SK-N-SH treated with all-trans-retinoic acid at 6 μM for 48 hours (cell line): ENCODE results near the gene PEX10.
"Not testable (repeated sequence)": the region's sequence is repeated elsewhere in the genome, so short reads cannot be mapped to it uniquely, and the experiment has no call there.

Experiments
- ATAC-seq: fragments of 200-7000 bp; cut with Tn5 transposase; 3 replicates; pipeline ENCODE4 v1.9.1; 2020; ENCODE audit warnings: mild to moderate bottlenecking, moderate library complexity
- ARNTL ChIP-seq: fragments of 450-650 bp; formaldehyde crosslinking; IDR thresholded peaks from 2 replicates; pipeline ENCODE4 v1.5.0; 2020; ENCODE audit warnings: low read depth, mild to moderate bottlenecking, moderate library complexity, borderline replicate concordance
- BACH2 ChIP-seq: fragments of 250-450 bp; sonication (Bioruptor Pico); IDR thresholded peaks from 2 replicates; pipeline ENCODE4 v1.9.0; 2021; ENCODE audit warnings: mild to moderate bottlenecking, borderline replicate concordance
- CSDC2 ChIP-seq: fragments of 250-450 bp; sonication (Bioruptor Pico); IDR thresholded peaks from 2 replicates; pipeline ENCODE4 v1.5.0; 2020; ENCODE audit warnings: mild to moderate bottlenecking, moderate library complexity
- CSRNP3 ChIP-seq: fragments of 250-450 bp; sonication (Bioruptor Pico); IDR thresholded peaks from 2 replicates; pipeline ENCODE4 v1.5.1; 2021; ENCODE audit warnings: mild to moderate bottlenecking, moderate library complexity
- ESRRG ChIP-seq: fragments of 250-450 bp; sonication (Bioruptor Pico); IDR thresholded peaks from 2 replicates; pipeline ENCODE4 v1.6.1; 2021; ENCODE audit warnings: mild to moderate bottlenecking
- GLIS3 ChIP-seq: fragments of 250-450 bp; sonication (Bioruptor Pico); IDR thresholded peaks from 2 replicates; pipeline ENCODE4 v1.5.0; 2020; ENCODE audit warnings: mild to moderate bottlenecking, moderate library complexity
- ISL1 ChIP-seq: fragments of 250-450 bp; sonication (Bioruptor Pico); IDR thresholded peaks from 2 replicates; pipeline ENCODE4 v2.1.2; 2022; ENCODE audit warnings: mild to moderate bottlenecking, moderate library complexity
- OSR1 ChIP-seq: fragments of 250-450 bp; sonication (Bioruptor Pico); IDR thresholded peaks from 2 replicates; pipeline ENCODE4 v1.8.0; 2022; ENCODE audit warnings: moderate library complexity, mild to moderate bottlenecking, inconsistent platforms
- PATZ1 ChIP-seq: fragments of 250-450 bp; sonication (Bioruptor Pico); IDR thresholded peaks from 2 replicates; pipeline ENCODE4 v1.8.0; 2020; ENCODE audit warnings: mild to moderate bottlenecking, moderate library complexity, borderline replicate concordance
- POU6F1 ChIP-seq: fragments of 250-450 bp; sonication (Bioruptor Pico); IDR thresholded peaks from 2 replicates; pipeline ENCODE4 v1.8.0; 2021; ENCODE audit warnings: low read depth, mild to moderate bottlenecking, moderate library complexity, borderline replicate concordance
- PPARA ChIP-seq: fragments of 250-450 bp; sonication (Bioruptor Pico); IDR thresholded peaks from 2 replicates; pipeline ENCODE4 v1.5.0; 2020; ENCODE audit warnings: mild to moderate bottlenecking, borderline replicate concordance
- RARB ChIP-seq: fragments of 250-450 bp; sonication (Bioruptor Pico); IDR thresholded peaks from 2 replicates; pipeline ENCODE4 v1.8.0; 2021; ENCODE audit warnings: mild to moderate bottlenecking, moderate library complexity
- SNAI2 ChIP-seq: fragments of 250-450 bp; sonication (Bioruptor Pico); IDR thresholded peaks from 2 replicates; pipeline ENCODE4 v1.5.0; 2020; ENCODE audit warnings: mild to moderate bottlenecking, moderate library complexity
- TCF4 ChIP-seq: fragments of 250-450 bp; sonication (Bioruptor Pico); IDR thresholded peaks from 2 replicates; pipeline ENCODE4 v1.8.0; 2021; ENCODE audit warnings: mild to moderate bottlenecking, moderate library complexity, borderline replicate concordance
- TOX ChIP-seq: fragments of 250-450 bp; sonication (Bioruptor Pico); IDR thresholded peaks from 2 replicates; pipeline ENCODE4 v1.8.0; 2021; ENCODE audit warnings: mild to moderate bottlenecking, moderate library complexity, borderline replicate concordance
- ZC3H10 ChIP-seq: fragments of 250-450 bp; sonication (Bioruptor Pico); IDR thresholded peaks from 2 replicates; pipeline ENCODE4 v1.5.1; 2021; ENCODE audit warnings: mild to moderate bottlenecking, moderate library complexity
- ZFP3 ChIP-seq: fragments of 250-450 bp; sonication (Bioruptor Pico); IDR thresholded peaks from 2 replicates; pipeline ENCODE4 v1.5.0; 2020; ENCODE audit warnings: mild to moderate bottlenecking, moderate library complexity
- ZFP30 ChIP-seq: fragments of 450-650 bp; formaldehyde crosslinking; IDR thresholded peaks from 2 replicates; pipeline ENCODE4 v1.5.0; 2022; ENCODE audit warnings: mild to moderate bottlenecking, moderate library complexity
- ZNF565 ChIP-seq: fragments of 450-650 bp; formaldehyde crosslinking; conservative IDR thresholded peaks from 2 replicates; pipeline ENCODE4 v1.5.0; 2020; ENCODE audit warnings: low read depth, mild to moderate bottlenecking, moderate library complexity
- ZNF70 ChIP-seq: fragments of 450-650 bp; formaldehyde crosslinking; IDR thresholded peaks from 2 replicates; pipeline ENCODE4 v1.5.0; 2020; ENCODE audit warnings: mild to moderate bottlenecking, moderate library complexity
- ZNF8 ChIP-seq: fragments of 450-650 bp; formaldehyde crosslinking; IDR thresholded peaks from 2 replicates; pipeline ENCODE4 v1.5.0; 2020; ENCODE audit warnings: mild to moderate bottlenecking, moderate library complexity
- TF ChIP-seq, protein P1 (sequence below): fragments of 250-450 bp; sonication (Bioruptor Pico); IDR thresholded peaks from 2 replicates; pipeline ENCODE4 v1.5.0; 2020; ENCODE audit warnings: mild to moderate bottlenecking, moderate library complexity
- TF ChIP-seq, protein P2 (sequence below): fragments of 250-450 bp; sonication (Bioruptor Pico); IDR thresholded peaks from 2 replicates; pipeline ENCODE4 v1.5.1; 2020; ENCODE audit warnings: low read depth, mild to moderate bottlenecking, moderate library complexity

The PEX10 gene

GRCh38 chr1:2442661-2443060 lies 30.3 kb upstream of the PEX10 start:
- TF ChIP-seq TOX (no peak), OSR1 (no peak), CSRNP3 (CRISPR knock-in tag) (no peak), CSDC2 (CRISPR knock-in tag) (no peak), ZFP3 (CRISPR knock-in tag) (no peak), ZFP30 (CRISPR knock-in tag) (no peak), ZNF70 (CRISPR knock-in tag) (no peak), SNAI2 (no peak), GLIS3 (no peak), TCF4 (CRISPR knock-in tag) (no peak), ARNTL (no peak), ISL1 (CRISPR knock-in tag) (no peak), RARB (CRISPR knock-in tag) (no peak), PATZ1 (no peak), ZNF8 (CRISPR knock-in tag) (no peak), ESRRG (CRISPR knock-in tag) (no peak), ZC3H10 (CRISPR knock-in tag) (no peak), PPARA (CRISPR knock-in tag) (no peak)
- TF ChIP-seq, protein P1, sequence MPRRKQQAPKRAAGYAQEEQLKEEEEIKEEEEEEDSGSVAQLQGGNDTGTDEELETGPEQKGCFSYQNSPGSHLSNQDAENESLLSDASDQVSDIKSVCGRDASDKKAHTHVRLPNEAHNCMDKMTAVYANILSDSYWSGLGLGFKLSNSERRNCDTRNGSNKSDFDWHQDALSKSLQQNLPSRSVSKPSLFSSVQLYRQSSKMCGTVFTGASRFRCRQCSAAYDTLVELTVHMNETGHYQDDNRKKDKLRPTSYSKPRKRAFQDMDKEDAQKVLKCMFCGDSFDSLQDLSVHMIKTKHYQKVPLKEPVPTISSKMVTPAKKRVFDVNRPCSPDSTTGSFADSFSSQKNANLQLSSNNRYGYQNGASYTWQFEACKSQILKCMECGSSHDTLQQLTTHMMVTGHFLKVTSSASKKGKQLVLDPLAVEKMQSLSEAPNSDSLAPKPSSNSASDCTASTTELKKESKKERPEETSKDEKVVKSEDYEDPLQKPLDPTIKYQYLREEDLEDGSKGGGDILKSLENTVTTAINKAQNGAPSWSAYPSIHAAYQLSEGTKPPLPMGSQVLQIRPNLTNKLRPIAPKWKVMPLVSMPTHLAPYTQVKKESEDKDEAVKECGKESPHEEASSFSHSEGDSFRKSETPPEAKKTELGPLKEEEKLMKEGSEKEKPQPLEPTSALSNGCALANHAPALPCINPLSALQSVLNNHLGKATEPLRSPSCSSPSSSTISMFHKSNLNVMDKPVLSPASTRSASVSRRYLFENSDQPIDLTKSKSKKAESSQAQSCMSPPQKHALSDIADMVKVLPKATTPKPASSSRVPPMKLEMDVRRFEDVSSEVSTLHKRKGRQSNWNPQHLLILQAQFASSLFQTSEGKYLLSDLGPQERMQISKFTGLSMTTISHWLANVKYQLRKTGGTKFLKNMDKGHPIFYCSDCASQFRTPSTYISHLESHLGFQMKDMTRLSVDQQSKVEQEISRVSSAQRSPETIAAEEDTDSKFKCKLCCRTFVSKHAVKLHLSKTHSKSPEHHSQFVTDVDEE: no peak
- TF ChIP-seq, protein P2, sequence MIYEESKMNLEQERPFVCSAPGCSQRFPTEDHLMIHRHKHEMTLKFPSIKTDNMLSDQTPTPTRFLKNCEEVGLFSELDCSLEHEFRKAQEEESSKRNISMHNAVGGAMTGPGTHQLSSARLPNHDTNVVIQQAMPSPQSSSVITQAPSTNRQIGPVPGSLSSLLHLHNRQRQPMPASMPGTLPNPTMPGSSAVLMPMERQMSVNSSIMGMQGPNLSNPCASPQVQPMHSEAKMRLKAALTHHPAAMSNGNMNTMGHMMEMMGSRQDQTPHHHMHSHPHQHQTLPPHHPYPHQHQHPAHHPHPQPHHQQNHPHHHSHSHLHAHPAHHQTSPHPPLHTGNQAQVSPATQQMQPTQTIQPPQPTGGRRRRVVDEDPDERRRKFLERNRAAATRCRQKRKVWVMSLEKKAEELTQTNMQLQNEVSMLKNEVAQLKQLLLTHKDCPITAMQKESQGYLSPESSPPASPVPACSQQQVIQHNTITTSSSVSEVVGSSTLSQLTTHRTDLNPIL (CRISPR knock-in tag): no peak
- TF ChIP-seq, all 23 proteins: peak for 0
- no peak for ATAC-seq

DNA sequence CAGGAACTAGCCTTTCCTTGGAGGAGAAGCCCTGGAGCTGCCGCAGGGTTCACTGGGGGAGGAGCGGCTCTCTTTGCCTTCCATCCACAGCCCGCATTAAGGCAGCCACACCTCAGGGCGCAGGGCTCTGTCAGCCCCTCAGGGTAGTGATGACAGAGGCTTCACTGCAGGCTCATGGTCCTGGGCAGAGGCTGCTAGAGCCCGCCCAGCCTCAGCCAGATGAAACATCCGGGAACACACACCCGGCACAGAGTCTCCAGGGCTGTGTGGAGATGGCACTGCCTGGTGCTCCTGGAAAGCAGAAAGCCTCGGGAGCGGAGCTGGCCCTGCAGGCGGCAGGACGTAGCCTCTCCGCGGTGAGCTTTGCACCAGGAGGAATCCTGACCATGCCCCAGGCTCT lies 29.4 kb upstream of the PEX10 start:
- ATAC-seq: no peak; the same call in 2 of the 3 replicates

DNA sequence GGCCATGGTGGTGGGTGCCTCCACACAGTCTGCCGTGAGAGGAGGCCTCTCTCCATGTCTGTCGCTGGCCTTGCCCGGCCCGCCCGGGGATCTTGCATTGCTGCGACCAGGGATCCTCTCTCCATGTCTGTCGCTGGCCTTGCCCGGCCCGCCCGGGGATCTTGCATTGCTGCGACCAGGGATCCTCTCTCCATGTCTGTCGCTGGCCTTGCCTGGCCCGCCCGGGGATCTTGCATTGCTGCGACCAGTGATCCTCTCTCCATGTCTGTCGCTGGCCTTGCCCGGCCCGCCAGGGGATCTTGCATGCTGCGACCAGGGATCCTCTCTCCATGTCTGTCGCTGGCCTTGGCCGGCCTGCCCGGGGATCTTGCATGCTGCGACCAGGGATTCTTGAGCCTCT lies 28.0 kb upstream of the PEX10 start:
- not testable (repeated sequence) for ATAC-seq

More for the DNA sequence above, 29.4 kb upstream of the PEX10 start:
- TF ChIP-seq CSRNP3 (CRISPR knock-in tag) (no peak), BACH2 (no peak), ESRRG (CRISPR knock-in tag) (no peak), ZC3H10 (CRISPR knock-in tag) (no peak), TOX (no peak), GLIS3 (no peak), ZNF70 (CRISPR knock-in tag) (no peak), ZFP3 (CRISPR knock-in tag) (no peak), SNAI2 (no peak), ZFP30 (CRISPR knock-in tag) (no peak), ZNF565 (CRISPR knock-in tag) (no peak), POU6F1 (no peak), TCF4 (CRISPR knock-in tag) (no peak)
- TF ChIP-seq, protein P2 (CRISPR knock-in tag): no peak
- TF ChIP-seq, all 23 proteins: peak for 0
